HG03097 (cell line): ENCODE data around the gene ST6GALNAC3.

Source experiments
- ATAC-seq: cut with Tn5 transposase; IDR thresholded peaks from one replicate; pipeline ENCODE4 v1.9.1; 2021; ENCODE audit not compliant: unreplicated experiment, low FRiP score

The ST6GALNAC3 gene

GRCh38 chr1:76186554-76187170, 112.1 kb downstream of the ST6GALNAC3 start:
- no peak for ATAC-seq

- ATAC-seq = no peak
These were observed 112.9 kb downstream of the ST6GALNAC3 start for GRCh38 chr1:76187436-76187835.

- ATAC-seq = no peak
These were observed 114.8 kb downstream of the ST6GALNAC3 start for GRCh38 chr1:76189310-76189709.

- ATAC-seq = peak; percentile 61
These were observed 116.3 kb downstream of the ST6GALNAC3 start for GRCh38 chr1:76190749-76191424.

- no peak for ATAC-seq
These were observed 117.0 kb downstream of the ST6GALNAC3 start for GRCh38 chr1:76191561-76191960.

GRCh38 chr1:76198452-76198851, 123.9 kb downstream of the ST6GALNAC3 start:
- ATAC-seq = no peak

GRCh38 chr1:76202670-76203069, 128.1 kb downstream of the ST6GALNAC3 start:
- ATAC-seq = no peak

- no peak for ATAC-seq
These were observed 128.6 kb downstream of the ST6GALNAC3 start for GRCh38 chr1:76203127-76203526.

GRCh38 chr1:76209238-76209637, 134.7 kb downstream of the ST6GALNAC3 start:
- no peak for ATAC-seq

GRCh38 chr1:76209648-76210047, 135.1 kb downstream of the ST6GALNAC3 start:
- ATAC-seq = no peak

GRCh38 chr1:76210160-76210559, 135.6 kb downstream of the ST6GALNAC3 start:
- no peak for ATAC-seq

- no peak for ATAC-seq
These were observed 144.3 kb downstream of the ST6GALNAC3 start for GRCh38 chr1:76218888-76219287.

GRCh38 chr1:76219366-76219818, 144.8 kb downstream of the ST6GALNAC3 start:
- no peak for ATAC-seq

- no peak for ATAC-seq
These were observed 150.2 kb downstream of the ST6GALNAC3 start for GRCh38 chr1:76224752-76225151.

GRCh38 chr1:76225526-76225925, 151.0 kb downstream of the ST6GALNAC3 start:
- ATAC-seq = no peak

GRCh38 chr1:76227621-76228020, 153.1 kb downstream of the ST6GALNAC3 start:
- ATAC-seq = no peak

- no peak for ATAC-seq
These were observed 154.9 kb downstream of the ST6GALNAC3 start for GRCh38 chr1:76229279-76230005.

- no peak for ATAC-seq
These were observed 156.3 kb downstream of the ST6GALNAC3 start for GRCh38 chr1:76230842-76231281.

GRCh38 chr1:76231320-76231719, 156.8 kb downstream of the ST6GALNAC3 start:
- ATAC-seq = no peak

GRCh38 chr1:76232666-76233065, 158.1 kb downstream of the ST6GALNAC3 start:
- ATAC-seq = no peak

GRCh38 chr1:76234061-76234460, 159.5 kb downstream of the ST6GALNAC3 start:
- ATAC-seq = no peak

- no peak for ATAC-seq
These were observed 162.7 kb downstream of the ST6GALNAC3 start for GRCh38 chr1:76237211-76237610.
